ENCODE data around the gene PDXK.
A peak's percentile ranks its signal among the peaks of the same experiment; 100 is the strongest.
"Not testable (repeated sequence)": the region's sequence is repeated elsewhere in the genome, so short reads cannot be mapped to it uniquely, and the experiment has no call there.

PDXK gene

GRCh38 chr21:43697758-43698643, 20.9 kb upstream of the PDXK start:
- no peak for DNase-seq

GRCh38 chr21:43699492-43699777, 19.5 kb upstream of the PDXK start:
- not testable (repeated sequence) for DNase-seq

- no peak for DNase-seq
These were observed 18.9 kb upstream of the PDXK start for GRCh38 chr21:43699933-43700599.

- no peak for DNase-seq
These were observed 16.8 kb upstream of the PDXK start for GRCh38 chr21:43701936-43702784.

DNA sequence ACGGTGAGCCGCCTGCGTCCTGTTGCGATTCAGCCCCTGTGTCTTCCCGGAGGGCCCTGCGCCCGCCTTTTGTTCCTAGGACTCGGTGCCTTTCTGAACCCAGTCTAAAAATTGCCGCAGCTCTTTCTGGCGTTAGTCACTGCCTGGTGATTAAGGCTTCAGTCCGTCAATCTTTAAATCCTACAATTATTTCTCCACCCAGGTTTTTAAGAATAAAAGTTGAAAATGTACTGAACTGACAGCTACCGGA, 16.2 kb upstream of the PDXK start:
- no peak for DNase-seq

DNA sequence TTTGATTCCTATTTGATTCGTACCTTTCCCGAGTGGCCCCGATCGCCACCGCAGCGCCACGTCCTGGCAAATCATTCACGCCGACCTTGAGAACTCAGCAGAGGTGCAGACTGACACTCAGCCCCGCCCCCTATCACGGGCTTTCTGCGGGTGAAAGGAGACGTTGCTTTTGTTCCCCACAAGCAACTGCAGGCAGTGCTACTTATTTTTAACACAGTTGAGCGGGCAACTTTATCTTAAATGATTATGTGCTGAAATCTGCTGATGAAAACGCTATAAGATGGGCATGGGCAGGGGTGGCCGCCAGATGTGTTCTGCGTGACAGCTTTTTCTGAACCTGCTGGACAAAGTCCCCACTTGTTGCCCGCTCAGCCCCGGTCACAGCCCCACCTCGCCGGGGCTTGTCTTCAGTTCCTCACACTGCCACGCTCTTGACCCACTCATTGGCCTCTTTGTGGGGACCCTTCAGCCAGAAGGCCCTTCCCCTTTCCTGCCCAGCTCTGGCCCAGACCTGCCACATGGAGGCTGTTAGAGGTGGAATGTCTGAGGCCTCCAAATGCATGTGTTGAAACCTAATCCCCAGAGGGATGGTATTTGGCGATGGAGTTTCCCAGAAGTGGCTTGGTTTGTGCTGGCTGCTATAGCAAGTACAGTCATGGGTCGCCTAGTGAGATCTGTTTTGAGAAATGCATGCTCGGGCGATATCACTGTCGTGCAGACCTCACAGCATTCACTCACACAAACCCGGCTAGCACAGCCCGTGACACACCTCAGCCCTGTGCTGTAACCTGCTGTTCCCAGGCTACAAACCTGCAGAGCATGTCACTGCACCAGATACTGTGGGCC, 15.7 kb upstream of the PDXK start:
- DNase-seq: no peak

GRCh38 chr21:43707462-43707861, 11.5 kb upstream of the PDXK start:
- DNase-seq: no peak

- DNase-seq: no peak
These were observed 10.1 kb upstream of the PDXK start for GRCh38 chr21:43708745-43709381.

DNA sequence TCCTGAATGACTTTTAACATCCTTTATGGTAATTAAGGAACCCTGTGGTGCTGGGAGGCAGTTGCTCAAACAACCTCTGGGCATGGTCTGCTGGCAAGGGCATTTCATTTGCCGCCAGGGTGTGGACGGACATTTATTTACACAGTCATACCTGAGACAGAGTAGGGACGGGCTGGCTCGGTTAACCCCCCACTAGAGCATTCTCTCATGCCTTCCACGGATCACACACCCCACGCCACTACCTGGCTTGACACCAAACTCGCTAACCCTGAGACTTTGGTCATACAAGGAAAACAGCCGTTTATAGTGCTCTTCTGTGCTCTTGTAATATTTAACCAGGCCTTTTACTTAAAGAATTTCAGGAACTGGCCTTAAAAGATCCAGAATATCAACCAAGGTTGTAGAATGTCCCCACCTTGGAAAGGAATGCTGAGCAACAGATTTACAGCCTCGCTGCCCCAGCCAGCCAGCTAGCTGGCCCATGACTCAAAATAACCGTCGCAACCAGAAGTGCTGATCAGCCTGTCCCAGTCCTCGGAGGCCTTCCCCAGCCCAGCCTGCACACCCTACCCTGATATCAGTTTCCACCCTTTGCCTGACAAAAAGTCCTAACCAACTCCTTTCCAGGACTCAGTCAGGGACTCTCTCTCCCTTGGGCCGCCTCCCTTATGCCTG, 6.5 kb upstream of the PDXK start:
- no peak for DNase-seq

GRCh38 chr21:43713123-43713522, 5.8 kb upstream of the PDXK start:
- DNase-seq: not testable (repeated sequence)

DNA sequence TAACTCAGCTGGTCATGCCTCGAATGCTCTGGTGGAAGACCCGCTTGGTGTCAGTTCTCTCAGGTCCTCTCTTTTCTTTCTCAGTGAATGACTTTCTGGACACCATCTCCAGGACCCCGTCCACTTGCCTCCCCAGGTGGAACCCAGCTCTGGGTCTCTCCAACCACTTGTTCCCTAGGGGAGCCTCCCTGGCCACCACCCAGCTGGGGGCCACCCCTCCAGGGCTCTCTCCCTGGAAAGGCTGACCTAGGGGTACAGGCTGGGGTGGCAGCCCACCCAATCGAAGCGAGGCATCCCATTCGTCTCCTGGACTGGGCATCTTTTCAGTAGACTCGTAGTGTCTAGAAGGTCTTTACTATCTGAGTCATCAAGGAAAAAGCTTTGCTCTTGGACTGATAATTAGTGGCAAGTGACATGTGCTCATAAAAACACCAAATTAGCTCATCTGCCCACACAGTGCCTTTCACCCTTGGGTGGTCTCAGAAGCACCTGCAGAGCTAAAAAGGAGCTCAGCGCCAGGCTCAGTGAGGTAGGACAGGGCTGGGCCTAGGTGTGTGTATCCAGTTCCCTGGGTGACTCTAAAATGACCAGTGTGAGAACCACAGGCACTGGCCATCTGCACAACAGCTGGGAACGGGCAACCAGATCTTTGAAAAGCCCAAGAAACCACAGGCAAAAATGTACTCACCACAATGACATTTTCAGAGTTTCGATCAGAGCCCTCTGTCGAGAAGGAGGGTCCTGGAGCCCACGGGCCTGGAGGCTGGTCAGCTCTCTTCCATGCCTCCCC, 2.4 kb upstream of the PDXK start:
- no peak for DNase-seq

GRCh38 chr21:43717166-43717853, 1.6 kb upstream of the PDXK start:
- no peak for DNase-seq

DNA sequence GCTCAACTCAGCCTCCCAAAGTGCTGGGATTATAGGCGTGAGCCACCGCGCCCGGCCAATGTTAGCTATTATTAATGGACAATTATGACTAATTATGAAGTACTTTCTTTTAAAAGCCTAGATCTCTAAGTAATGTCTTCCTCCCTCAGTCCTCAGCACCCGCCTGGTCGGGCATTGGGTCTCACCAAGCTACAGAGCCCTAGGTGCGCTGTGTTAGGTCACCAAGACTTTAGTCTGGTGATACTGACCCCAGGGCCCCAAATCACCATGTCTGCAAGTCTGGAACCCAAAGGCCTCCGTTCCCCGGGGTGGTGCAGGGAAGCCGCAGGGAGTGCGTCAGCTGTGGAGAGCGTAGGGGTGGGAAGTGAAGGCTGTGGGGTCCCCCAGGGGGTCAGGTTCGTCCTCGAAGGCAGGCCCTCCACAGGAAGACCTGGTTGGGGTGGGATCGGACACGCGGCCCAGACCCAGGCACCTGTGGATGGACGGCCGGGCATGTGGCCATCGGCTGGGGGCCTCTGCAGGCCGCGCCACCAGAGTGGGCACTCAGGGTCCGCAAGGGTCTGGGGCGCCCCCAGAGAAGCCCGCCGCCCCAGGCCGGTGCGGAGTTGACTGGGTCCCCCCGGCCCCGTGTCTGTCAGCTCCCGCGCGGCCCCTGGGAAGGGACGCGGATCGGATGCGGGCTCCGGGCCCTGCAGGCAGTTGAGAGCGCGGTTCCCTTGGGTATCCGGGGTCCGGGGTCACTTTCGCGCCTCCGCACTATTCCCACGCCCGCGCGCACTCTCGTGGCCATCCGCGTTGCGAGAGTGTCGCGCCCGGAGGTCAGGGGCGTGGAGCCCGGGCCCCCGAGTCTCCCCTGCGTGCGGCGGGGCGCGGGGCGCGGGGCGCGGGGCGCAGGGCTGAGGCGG, 710 bp upstream of the PDXK start:
- no peak for DNase-seq

DNA sequence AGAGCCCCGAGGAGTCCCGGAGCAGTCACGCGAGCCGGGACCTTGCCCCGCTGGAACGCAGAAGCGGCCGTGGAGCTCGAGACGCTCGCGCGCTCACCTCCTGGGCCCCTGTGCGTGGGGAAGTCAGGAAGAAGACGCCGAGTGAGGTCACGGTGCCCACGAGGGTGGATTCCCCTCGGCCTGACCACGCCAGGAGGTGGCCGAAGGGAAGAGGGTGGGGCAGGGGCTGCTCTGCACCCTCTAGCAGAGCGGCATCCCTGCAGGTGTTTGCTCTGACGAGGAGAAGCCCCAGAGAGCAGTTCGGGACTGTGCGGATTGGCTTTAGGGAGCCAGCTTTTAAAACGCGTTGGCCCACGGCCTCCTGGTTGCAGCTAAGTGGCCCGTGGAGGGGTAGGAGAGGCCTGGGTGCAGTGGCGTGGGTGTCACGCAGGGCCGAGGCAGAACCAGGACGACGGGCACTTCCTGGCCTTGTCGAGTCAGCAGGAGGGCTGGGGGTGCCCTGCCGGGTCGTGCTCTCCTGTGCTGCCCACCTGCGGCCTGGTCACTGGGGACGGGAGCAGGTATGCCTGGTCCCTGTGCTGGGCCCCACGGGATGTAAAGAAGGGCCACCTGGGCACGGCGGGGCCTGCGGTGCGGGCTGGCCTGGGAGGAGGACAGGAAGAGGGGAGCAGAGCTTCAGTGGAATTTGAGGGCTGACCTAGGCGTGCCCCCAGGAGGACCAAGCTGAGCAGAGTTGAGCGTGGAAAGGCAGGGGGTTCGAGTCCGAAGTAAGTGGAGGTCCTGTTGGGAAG, 1.0 kb downstream of the PDXK start:
- peak; percentile 25 for DNase-seq

DNA sequence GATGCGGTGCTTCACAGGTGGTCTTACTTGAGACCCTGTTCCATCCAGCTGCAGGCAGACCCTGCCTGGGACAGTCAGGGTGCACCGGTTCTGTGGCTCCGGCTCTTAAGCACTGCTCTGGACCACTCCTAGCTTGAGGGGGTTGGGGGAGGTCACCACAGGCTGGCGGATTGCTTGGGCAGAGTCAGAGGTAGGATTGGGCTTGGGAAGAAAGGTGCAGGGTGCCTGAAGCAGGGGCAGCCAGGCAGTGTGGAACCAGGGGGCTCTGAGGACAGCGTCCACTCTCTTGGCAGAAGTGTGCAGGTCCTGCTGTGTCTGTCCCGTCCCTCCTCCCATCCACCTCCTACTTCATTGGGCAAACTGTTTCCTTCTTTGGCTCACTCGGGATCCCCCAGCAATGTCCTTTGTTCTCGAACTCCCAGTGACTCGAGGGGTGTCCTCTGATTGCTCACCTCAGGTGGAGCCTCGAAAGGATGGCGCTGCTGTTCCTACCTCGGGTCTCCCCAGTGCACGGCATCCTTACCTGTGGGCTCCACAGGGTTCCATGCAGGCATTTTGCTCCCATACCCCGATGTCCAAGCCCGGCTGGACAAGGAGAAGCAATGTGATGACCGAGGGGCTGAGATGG, 1.7 kb downstream of the PDXK start:
- no peak for DNase-seq

GRCh38 chr21:43721206-43721605, 2.3 kb downstream of the PDXK start:
- no peak for DNase-seq

- no peak for DNase-seq
These were observed 3.0 kb downstream of the PDXK start for GRCh38 chr21:43721939-43722338.

GRCh38 chr21:43723648-43724047, 4.7 kb downstream of the PDXK start:
- no peak for DNase-seq

Measured in activated CD4-positive, alpha-beta T cell treated with anti-CD3 and anti-CD28 coated beads, Interleukin-2, amount 50 U/mL, for 16 hours (primary cell).